Measurements from ENCODE around the gene ASB13. TPM values are rescaled to one million over a fixed set of nuclear protein-coding genes. Genes with fewer than 3 reads are reported as not detected.

ASB13 gene
- total and polyA plus RNA-seq, 3 experiments from 2014 or later, result 6.8 to 8.7 (median 7.5) TPM

DNA sequence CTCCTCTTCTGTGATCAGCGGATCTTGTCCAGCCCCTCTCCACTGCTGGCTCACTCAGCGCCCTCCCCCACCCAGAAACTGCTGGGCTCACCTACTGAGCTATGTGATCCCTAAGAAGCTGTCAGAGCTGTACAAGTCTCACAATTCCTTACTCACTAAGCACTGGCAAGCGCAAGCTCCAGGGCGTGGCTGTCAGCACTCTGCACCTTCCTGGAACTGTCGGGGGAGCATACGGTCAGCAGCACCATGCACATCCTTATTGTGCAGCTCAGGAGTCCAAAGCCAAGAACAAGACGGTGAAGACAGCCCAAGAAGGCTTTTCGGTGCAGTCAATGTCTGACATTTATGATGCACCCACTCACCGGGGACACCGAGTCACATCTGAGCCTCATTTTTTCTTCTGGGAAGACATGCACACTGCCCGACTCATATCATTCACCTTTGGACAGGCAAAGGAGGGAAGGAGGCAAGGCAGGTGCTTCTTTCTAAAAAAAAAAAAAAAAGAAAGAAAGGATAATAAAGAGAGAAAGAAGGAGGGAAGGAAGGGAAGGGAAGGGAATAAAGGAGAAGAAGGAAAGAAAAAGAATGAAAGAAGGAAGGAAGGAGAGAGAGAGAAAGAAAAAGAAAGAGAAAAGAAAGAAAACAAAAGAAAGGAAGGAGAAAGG is 56.3 kb downstream of the ASB13 start:
- H3K9me3 ChIP-seq (ENCODE audit: low read length), result no peaks in the 10 kb centered on the region
- no peaks in the 10 kb centered on the region for H3K27me3 ChIP-seq (ENCODE audit: insufficient read depth, low read length, poor library complexity, severe bottlenecking)
- Mint-ChIP-seq H3K9me3 (peaks cover 0 to 5% (median 0%) of the 10 kb centered on the region in 5 donors), H3K27ac (peak overlapping the region in 1 of 8 donors; percentile 21), H3K36me3 (no peaks in the 10 kb centered on the region), H3K4me3 (no peak overlapping the region), H3K27me3 (peaks cover 4 to 19% of the 10 kb centered on the region in 2 donors), H3K4me1 (no peaks in the 10 kb centered on the region)
- DNase-seq, result no peak
- ChIA-PET CTCF (no interaction called here), POLR2A (no interaction called here)
- no peak overlapping the region for H3K4me3 ChIP-seq (ENCODE audit: low read length)
- H3K36me3 ChIP-seq (ENCODE audit: insufficient read depth, low read length), result no peaks in the 10 kb centered on the region
- no peaks in the 10 kb centered on the region for H3K4me1 ChIP-seq (ENCODE audit: insufficient read depth, low read length)
- no peak overlapping the region for H3K27ac ChIP-seq (ENCODE audit: low read depth, low read length)

DNA sequence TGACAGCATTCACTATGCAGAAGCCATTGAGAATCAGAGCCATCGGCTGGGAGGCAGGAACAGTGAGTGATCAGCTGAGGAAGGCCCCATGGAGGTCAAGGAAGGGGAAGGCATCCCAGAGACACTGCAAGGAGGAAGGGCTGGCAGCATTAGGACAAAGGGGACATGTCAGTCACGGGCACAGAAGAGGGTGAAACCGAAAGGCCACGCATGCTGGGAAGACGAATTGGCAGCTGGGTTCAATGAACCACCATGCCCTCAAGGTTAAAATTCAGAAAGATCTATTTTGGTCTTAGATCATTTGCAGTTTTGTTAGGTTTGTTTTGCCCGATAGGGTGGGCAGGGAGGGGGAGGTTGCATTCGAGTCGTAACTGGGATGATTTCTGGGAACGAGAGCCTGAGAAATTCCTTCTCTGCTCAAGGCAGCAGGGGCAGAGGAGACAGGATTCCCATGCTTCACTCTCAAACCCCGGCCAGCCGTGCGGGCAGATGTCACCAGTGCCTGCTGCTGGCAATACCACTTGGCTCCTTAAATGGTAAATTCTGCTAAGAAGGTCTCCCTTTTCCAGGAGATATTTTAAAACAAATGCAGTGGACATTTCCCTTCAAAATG is 57.7 kb downstream of the ASB13 start:
- Histone ChIP-seq H3K27me3 (ENCODE audit: insufficient read depth, low read length, poor library complexity, severe bottlenecking) (no peaks in the 10 kb centered on the region), H3K27ac (ENCODE audit: low read depth, low read length) (no peak overlapping the region), H3K4me1 (ENCODE audit: insufficient read depth, low read length) (no peaks in the 10 kb centered on the region), H3K9me3 (ENCODE audit: low read length) (no peaks in the 10 kb centered on the region), H3K4me3 (ENCODE audit: low read length) (no peak overlapping the region), H3K36me3 (ENCODE audit: insufficient read depth, low read length) (no peaks in the 10 kb centered on the region)
- Mint-ChIP-seq H3K36me3 (no peaks in the 10 kb centered on the region), H3K27ac (no peak overlapping the region), H3K9me3 (peaks cover 0 to 5% (median 0%) of the 10 kb centered on the region in 5 donors), H3K27me3 (peaks cover 5 to 19% of the 10 kb centered on the region in 2 donors), H3K4me1 (no peaks in the 10 kb centered on the region), H3K4me3 (no peak overlapping the region)
- POLR2A ChIA-PET, result no interaction called here
- DNase-seq, result no peak
- CTCF ChIA-PET, result interaction anchor here (1.4 kb wide), 1 partner anchor 14 kb away, joined by 5 read pairs; no protein-coding TSS in a partner anchor

DNA sequence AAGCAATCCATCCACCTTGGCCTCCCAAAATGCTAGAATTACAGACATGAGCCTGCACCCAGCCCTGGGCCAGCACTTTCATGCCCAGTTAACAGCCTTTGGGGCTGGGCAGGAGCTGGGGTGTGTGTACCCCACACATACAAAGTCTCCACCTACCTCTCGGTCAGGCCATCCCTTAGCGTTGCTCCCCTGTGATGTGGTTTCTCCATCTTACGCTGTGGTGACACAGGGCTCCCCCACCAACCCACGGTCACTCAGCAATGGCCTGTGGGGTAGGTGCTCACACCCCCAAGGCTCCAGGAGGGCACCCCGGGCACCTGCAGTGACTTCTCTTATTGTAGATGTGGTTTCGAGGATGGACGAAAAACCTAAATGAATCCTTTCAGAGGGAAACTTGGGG is 58.8 kb downstream of the ASB13 start:
- CTCF ChIA-PET, result interaction anchor here (1.4 kb wide), 1 partner anchor 15 kb away, joined by 5 read pairs; no protein-coding TSS in a partner anchor
- Mint-ChIP-seq H3K9me3 (peaks cover 0 to 5% (median 0%) of the 10 kb centered on the region in 5 donors), H3K27ac (no peak overlapping the region), H3K27me3 (peaks cover 5 to 19% of the 10 kb centered on the region in 2 donors), H3K36me3 (peaks cover 0 to 4% (median 0%) of the 10 kb centered on the region in 3 donors), H3K4me3 (no peak overlapping the region), H3K4me1 (no peaks in the 10 kb centered on the region)
- no peak for DNase-seq
- no peaks in the 10 kb centered on the region for H3K27me3 ChIP-seq (ENCODE audit: insufficient read depth, low read length, poor library complexity, severe bottlenecking)
- no peaks in the 10 kb centered on the region for H3K9me3 ChIP-seq (ENCODE audit: low read length)
- POLR2A ChIA-PET, result no interaction called here
- no peaks in the 10 kb centered on the region for H3K36me3 ChIP-seq (ENCODE audit: insufficient read depth, low read length)
- H3K4me1 ChIP-seq (ENCODE audit: insufficient read depth, low read length), result no peaks in the 10 kb centered on the region
- H3K4me3 ChIP-seq (ENCODE audit: low read length), result no peak overlapping the region
- H3K27ac ChIP-seq (ENCODE audit: low read depth, low read length), result no peak overlapping the region

DNA sequence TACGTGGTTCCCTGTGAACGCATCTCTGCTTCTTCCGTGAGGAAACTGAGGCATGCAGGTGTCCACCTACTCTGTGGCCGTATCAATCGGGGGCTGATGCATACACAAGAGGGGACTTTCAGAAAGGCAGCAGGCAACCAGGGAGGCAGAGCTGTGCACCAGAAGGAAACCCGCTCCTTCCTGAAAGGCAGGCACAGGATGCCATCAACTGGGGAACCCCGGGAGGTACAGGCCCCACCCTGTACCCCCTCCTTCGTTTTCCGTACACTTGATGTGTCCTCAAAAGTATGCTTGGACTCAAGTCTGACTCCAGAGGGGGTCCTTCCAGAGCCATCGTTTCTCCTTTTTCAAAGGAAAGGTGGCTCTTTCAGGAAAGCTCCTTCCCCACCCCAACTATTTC is 59.5 kb downstream of the ASB13 start:
- H3K9me3 ChIP-seq (ENCODE audit: low read length), result no peaks in the 10 kb centered on the region
- no peaks in the 10 kb centered on the region for H3K4me1 Mint-ChIP-seq
- H3K27me3 ChIP-seq (ENCODE audit: insufficient read depth, low read length, poor library complexity, severe bottlenecking), result no peaks in the 10 kb centered on the region
- no peak overlapping the region for H3K27ac Mint-ChIP-seq
- H3K36me3 ChIP-seq (ENCODE audit: insufficient read depth, low read length), result no peaks in the 10 kb centered on the region
- peaks cover 5 to 19% of the 10 kb centered on the region in 2 donors for H3K27me3 Mint-ChIP-seq
- no peak overlapping the region for H3K4me3 Mint-ChIP-seq
- H3K27ac ChIP-seq (ENCODE audit: low read depth, low read length), result no peak overlapping the region
- peaks cover 0 to 4% (median 0%) of the 10 kb centered on the region in 3 donors for H3K36me3 Mint-ChIP-seq
- no peak for DNase-seq
- CTCF ChIA-PET, result interaction anchor here (1.1 kb wide), 1 partner anchor 165 kb away, joined by 3 read pairs; no protein-coding TSS in a partner anchor
- peaks cover 0 to 5% (median 0%) of the 10 kb centered on the region in 5 donors for H3K9me3 Mint-ChIP-seq
- POLR2A ChIA-PET, result no interaction called here
- no peaks in the 10 kb centered on the region for H3K4me1 ChIP-seq (ENCODE audit: insufficient read depth, low read length)
- no peak overlapping the region for H3K4me3 ChIP-seq (ENCODE audit: low read length)

DNA sequence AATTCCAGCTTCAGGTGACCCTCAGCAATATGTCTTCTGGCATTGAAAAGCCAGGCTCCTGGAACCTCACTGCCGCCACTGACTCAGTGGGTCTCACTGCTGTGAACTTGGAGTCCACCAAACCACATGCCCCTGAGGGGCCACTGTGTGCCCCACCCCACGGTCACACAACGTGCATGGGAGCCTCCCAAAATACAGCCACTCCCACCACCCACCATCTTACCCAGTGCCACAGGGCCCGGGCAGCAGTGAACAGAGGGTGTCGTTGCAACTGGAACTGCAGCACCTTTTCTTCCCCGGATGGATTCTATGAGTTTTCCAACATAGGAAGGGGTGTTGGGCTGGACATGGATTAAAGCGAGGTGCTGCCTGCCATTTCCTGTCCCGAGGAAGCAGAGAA is 60.1 kb downstream of the ASB13 start:
- no peak for DNase-seq
- Mint-ChIP-seq H3K27me3 (peaks cover 5 to 19% of the 10 kb centered on the region in 2 donors), H3K4me3 (no peak overlapping the region), H3K4me1 (no peaks in the 10 kb centered on the region), H3K9me3 (peaks cover 0 to 5% (median 0%) of the 10 kb centered on the region in 5 donors), H3K27ac (no peak overlapping the region), H3K36me3 (peaks cover 0 to 4% (median 0%) of the 10 kb centered on the region in 3 donors)
- ChIA-PET CTCF (interaction anchor here (1.1 kb wide), 1 partner anchor 165 kb away, joined by 3 read pairs; no protein-coding TSS in a partner anchor), POLR2A (no interaction called here)
- Histone ChIP-seq H3K9me3 (ENCODE audit: low read length) (no peaks in the 10 kb centered on the region), H3K27me3 (ENCODE audit: insufficient read depth, low read length, poor library complexity, severe bottlenecking) (no peaks in the 10 kb centered on the region), H3K36me3 (ENCODE audit: insufficient read depth, low read length) (no peaks in the 10 kb centered on the region), H3K4me3 (ENCODE audit: low read length) (no peak overlapping the region), H3K4me1 (ENCODE audit: insufficient read depth, low read length) (no peaks in the 10 kb centered on the region), H3K27ac (ENCODE audit: low read depth, low read length) (no peak overlapping the region)

DNA sequence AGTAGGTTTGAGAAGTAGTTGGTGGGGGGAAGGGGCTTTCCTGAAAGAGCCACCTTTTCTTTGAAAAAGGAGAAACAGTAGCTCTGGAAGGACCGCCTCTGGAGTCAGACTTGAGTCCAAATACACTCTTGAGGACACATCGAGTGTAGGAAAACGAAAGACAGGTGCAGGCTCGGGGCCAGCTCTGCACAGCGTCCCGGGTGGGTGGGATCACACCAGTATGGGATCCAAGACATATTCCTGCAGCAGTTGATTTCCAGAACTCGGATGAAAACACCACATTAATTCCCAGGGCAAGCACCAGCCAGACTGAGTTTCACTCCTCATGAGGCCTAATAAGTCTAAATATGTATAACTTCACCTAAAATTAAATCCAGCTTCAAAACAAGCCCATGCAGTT is 61.4 kb downstream of the ASB13 start:
- no peak overlapping the region for H3K27ac ChIP-seq (ENCODE audit: low read depth, low read length)
- no peak overlapping the region for H3K27ac Mint-ChIP-seq
- peaks cover 0 to 5% (median 0%) of the 10 kb centered on the region in 5 donors for H3K9me3 Mint-ChIP-seq
- H3K9me3 ChIP-seq (ENCODE audit: low read length), result no peaks in the 10 kb centered on the region
- DNase-seq, result no peak
- no peak overlapping the region for H3K4me3 Mint-ChIP-seq
- H3K27me3 ChIP-seq (ENCODE audit: insufficient read depth, low read length, poor library complexity, severe bottlenecking), result no peaks in the 10 kb centered on the region
- no peaks in the 10 kb centered on the region for H3K4me1 Mint-ChIP-seq
- H3K27me3 Mint-ChIP-seq, result peaks cover 4 to 19% of the 10 kb centered on the region in 2 donors
- no peaks in the 10 kb centered on the region for H3K36me3 ChIP-seq (ENCODE audit: insufficient read depth, low read length)
- no peak overlapping the region for H3K4me3 ChIP-seq (ENCODE audit: low read length)
- CTCF ChIA-PET, result no interaction called here
- H3K36me3 Mint-ChIP-seq, result peaks cover 0 to 4% (median 0%) of the 10 kb centered on the region in 3 donors
- no peaks in the 10 kb centered on the region for H3K4me1 ChIP-seq (ENCODE audit: insufficient read depth, low read length)
- POLR2A ChIA-PET, result no interaction called here

DNA sequence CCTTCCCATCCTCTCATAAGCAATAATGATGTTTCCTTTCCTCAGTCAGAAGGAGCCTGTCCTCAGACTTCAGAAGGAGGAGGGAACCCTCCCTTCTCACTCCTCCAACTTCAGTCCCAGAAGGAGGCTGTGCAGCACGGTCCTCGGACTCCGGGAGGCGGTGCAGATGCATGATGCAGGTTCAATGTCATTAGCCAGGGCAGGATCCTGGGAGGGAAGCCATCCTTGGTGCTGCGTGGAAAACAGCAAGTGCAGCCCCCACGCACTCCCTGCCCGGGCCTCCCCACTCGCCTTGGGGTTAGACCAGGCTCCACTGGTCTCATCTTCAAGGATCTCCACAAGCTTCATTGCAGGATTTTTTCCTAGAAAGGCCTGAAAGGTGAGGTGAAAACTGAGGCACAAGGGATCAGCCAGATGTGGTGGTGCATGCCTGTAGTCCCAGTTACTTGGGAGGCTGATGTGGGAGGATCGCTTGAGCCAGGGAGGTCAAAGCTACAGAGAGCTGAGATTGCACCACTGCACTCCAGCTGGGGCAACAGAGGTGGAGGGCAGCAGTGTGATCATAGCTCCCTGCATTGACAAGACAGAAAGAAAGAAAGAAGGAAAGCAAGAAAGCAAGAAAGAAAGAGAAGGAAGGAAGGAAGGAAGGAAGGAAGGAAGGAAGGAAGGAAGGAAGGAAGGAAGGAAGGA is 62.0 kb downstream of the ASB13 start:
- Histone ChIP-seq H3K9me3 (ENCODE audit: low read length) (no peaks in the 10 kb centered on the region), H3K4me1 (ENCODE audit: insufficient read depth, low read length) (no peaks in the 10 kb centered on the region), H3K36me3 (ENCODE audit: insufficient read depth, low read length) (no peaks in the 10 kb centered on the region), H3K27ac (ENCODE audit: low read depth, low read length) (no peak overlapping the region), H3K4me3 (ENCODE audit: low read length) (no peak overlapping the region), H3K27me3 (ENCODE audit: insufficient read depth, low read length, poor library complexity, severe bottlenecking) (no peaks in the 10 kb centered on the region)
- no peak for DNase-seq
- Mint-ChIP-seq H3K36me3 (peaks cover 0 to 4% (median 0%) of the 10 kb centered on the region in 3 donors), H3K4me3 (no peak overlapping the region), H3K27me3 (peaks cover 2 to 18% of the 10 kb centered on the region in 2 donors), H3K27ac (no peak overlapping the region), H3K9me3 (peaks cover 0 to 5% (median 0%) of the 10 kb centered on the region in 5 donors), H3K4me1 (no peaks in the 10 kb centered on the region)
- ChIA-PET POLR2A (no interaction called here), CTCF (no interaction called here)

DNA sequence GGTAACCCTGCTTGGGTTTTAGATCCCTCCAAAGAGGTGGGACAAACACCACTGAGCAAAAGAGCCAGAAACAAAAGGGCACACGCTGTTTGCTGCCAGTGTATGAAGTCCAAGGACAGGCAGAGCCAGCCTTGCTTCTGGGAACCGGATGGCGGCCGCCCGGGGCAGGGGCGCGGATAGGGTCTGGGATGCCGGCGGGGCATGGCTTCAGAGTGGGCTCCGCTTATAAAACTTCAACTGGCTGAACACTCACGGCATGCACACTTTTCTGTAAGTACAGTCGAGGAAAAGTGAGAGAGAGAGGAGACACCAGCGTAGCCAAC is 62.6 kb downstream of the ASB13 start:
- CTCF ChIA-PET, result no interaction called here

More for the DNA sequence above, 62.6 kb downstream of the ASB13 start:
- Histone ChIP-seq H3K4me3 (ENCODE audit: low read length) (no peak overlapping the region), H3K4me1 (ENCODE audit: insufficient read depth, low read length) (no peaks in the 10 kb centered on the region), H3K27me3 (ENCODE audit: insufficient read depth, low read length, poor library complexity, severe bottlenecking) (no peaks in the 10 kb centered on the region), H3K9me3 (ENCODE audit: low read length) (no peaks in the 10 kb centered on the region), H3K27ac (ENCODE audit: low read depth, low read length) (no peak overlapping the region), H3K36me3 (ENCODE audit: insufficient read depth, low read length) (no peaks in the 10 kb centered on the region)
- Mint-ChIP-seq H3K9me3 (peaks cover 0 to 5% (median 0%) of the 10 kb centered on the region in 5 donors), H3K4me3 (no peak overlapping the region), H3K36me3 (peaks cover 0 to 4% (median 0%) of the 10 kb centered on the region in 3 donors), H3K4me1 (no peaks in the 10 kb centered on the region), H3K27ac (no peak overlapping the region), H3K27me3 (peaks cover 1 to 18% of the 10 kb centered on the region in 2 donors)
- no peak for DNase-seq
- POLR2A ChIA-PET, result no interaction called here

Data from CD8-positive, alpha-beta memory T cell (primary cell).